IMR-90 (cell line): ENCODE measurements around the gene PGBD5. TPM values are rescaled to one million over a fixed set of nuclear protein-coding genes. Genes with fewer than 3 reads are reported as not detected.

Experiments used
- polyA plus RNA-seq, 3 experiments: library from polyadenylated mRNA; depleted of rRNA; stranded (reverse); fragments of >200 nt; gene quantifications; 2 replicates each; pipeline ENCODE4 v1.2.3, GENCODE V29; 2012; ENCODE audit warnings: low replicate concordance in 1 of 3
- total RNA-seq: library from RNA; depleted of rRNA; stranded (reverse); fragments of >200 nt; gene quantifications from 2 replicates; pipeline ENCODE4 v1.2.3, GENCODE V29; 2012
- TF ChIP-seq, protein P1 (sequence below): fragments of 150-350 bp; IDR thresholded peaks from 2 replicates; pipeline ENCODE4 v1.6.1; 2016; ENCODE audit warnings: low read depth, mild to moderate bottlenecking, low read length, moderate library complexity, borderline replicate concordance

The PGBD5 gene
- total and polyA plus RNA-seq, 2 of the 4 experiments (the other 2 are of a cell fraction) = 0.18 to 0.36 TPM

DNA sequence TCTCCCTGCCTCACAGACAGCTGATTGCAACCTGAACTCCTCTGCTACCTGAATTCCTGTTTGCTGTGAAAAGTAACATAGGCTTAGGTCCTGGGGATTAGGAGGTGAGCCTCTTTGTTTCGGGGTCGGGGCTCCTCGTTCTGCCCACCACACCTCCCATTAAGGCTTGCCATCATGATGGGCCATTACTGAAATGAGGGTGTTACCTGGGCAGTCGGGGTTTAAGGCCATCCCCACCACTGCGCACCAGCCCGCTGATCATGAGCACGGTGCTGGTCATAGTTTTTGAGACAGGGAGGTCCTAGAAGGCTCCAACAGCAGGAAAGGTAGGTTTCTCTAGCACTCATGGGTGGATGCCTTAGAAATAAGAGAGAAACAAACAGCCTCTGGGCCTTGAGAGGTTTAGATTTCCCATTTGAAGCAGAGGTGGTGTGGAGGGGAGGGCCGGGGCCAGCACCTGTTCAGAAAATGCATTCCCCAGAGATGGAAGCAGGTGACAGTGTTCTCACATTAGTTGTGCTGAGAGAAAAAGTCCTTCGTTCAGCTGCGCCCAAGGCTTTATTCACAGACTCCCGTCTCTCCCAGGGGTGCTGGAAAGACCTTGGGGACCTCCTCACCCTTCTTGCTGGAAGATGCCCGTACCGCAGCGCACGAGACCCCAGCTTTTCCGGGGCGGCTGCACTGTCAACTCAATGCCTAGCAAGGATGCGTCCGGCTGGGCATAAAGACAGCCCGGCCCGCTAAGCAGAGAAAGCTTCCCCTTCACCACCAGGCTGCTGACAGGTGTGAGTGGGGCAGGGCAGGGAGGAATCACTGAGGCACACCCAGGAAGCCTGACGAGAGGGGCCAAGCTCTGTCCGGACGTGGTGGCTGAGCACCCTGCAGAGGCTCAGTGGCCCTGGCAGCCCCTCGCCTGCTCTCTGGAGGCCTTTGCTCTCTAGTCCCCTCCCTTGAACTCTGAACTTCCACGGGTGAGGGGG is 125.5 kb downstream of the PGBD5 start (continued):
- TF ChIP-seq, protein P1, sequence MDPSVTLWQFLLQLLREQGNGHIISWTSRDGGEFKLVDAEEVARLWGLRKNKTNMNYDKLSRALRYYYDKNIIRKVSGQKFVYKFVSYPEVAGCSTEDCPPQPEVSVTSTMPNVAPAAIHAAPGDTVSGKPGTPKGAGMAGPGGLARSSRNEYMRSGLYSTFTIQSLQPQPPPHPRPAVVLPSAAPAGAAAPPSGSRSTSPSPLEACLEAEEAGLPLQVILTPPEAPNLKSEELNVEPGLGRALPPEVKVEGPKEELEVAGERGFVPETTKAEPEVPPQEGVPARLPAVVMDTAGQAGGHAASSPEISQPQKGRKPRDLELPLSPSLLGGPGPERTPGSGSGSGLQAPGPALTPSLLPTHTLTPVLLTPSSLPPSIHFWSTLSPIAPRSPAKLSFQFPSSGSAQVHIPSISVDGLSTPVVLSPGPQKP = no peak
